ENCODE data around the gene METTL5.

Gene METTL5

GRCh38 chr2:169828141-169828811 lies 3.6 kb upstream of the METTL5 start:
- H4K20me1 ChIP-seq (ENCODE audit: insufficient read depth, low read length), result no peaks in the 10 kb centered on the region
- peaks cover 38% of the 10 kb centered on the region for H3K79me2 ChIP-seq (ENCODE audit: insufficient read depth, low read length)
- peak overlapping the region; percentile 93 for H3K4me3 ChIP-seq (ENCODE audit: low read depth, low read length, poor library complexity, severe bottlenecking)
- peaks cover 32% of the 10 kb centered on the region for H3K4me1 ChIP-seq (ENCODE audit: insufficient read depth, low read length, severe bottlenecking)
- H2AFZ ChIP-seq (ENCODE audit: low read length), result no peak overlapping the region
- H3F3A ChIP-seq (ENCODE audit: insufficient read depth, low read length), result no peaks in the 10 kb centered on the region
- no peaks in the 10 kb centered on the region for H3K9me3 ChIP-seq (ENCODE audit: low read length)
- H3K27me3 ChIP-seq (ENCODE audit: insufficient read depth, low read length), result no peaks in the 10 kb centered on the region
- no peak for TF ChIP-seq CTCF (IDR thresholded peaks at IDR 0.05; ENCODE audit: low read length)
- TF ChIP-seq EZH2 (IDR thresholded peaks at IDR 0.05; ENCODE audit: borderline replicate concordance, low read length), result no peak
- H3K9me2 ChIP-seq (ENCODE audit: low read depth, low read length), result no peaks in the 10 kb centered on the region
- peak overlapping the region; percentile 76 for H3K9ac ChIP-seq (ENCODE audit: low read length)
- peak overlapping the region; percentile 71 for H3K4me2 ChIP-seq (ENCODE audit: low read length)
- H3K36me3 ChIP-seq (ENCODE audit: insufficient read depth, low read length), result no peaks in the 10 kb centered on the region
- H3K27ac ChIP-seq (ENCODE audit: low read depth, low read length, poor library complexity, severe bottlenecking), result peak overlapping the region; percentile 9

DNA sequence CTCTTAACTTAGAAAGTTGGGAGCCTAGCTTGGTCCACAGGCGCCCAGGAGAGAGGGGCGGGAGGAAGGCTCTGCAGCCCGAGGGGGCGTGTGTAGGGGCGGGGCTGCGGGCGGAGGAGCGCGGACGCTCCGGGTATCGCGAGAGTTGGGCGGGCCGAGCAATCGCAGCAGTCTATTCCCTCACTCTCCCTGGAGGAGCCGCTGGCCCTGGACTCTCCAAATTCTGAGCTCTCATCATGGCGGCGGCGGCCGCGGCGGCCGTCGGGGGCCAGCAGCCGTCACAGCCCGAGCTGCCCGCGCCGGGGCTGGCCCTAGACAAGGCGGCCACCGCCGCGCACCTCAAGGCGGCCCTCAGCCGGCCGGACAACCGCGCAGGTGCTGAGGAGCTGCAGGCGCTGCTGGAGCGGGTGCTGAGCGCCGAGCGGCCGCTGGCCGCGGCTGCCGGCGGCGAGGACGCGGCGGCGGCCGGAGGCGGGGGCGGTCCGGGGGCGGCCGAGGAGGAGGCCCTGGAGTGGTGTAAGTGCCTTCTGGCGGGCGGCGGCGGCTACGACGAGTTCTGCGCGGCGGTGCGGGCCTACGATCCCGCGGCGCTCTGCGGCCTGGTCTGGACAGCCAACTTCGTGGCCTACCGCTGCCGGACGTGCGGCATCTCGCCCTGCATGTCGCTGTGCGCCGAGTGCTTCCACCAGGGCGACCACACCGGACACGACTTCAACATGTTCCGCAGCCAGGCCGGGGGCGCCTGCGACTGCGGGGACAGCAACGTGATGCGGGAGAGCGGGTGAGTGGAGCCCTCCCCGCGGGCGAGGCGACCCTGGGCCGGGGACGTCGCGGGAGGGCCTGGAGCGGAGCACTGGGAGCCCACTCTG lies 2.8 kb upstream of the METTL5 start, which contains the start of gene UBR3:
UBR3 (plus strand) TSS at position 183 of the 869 bp plus-strand sequence; CDS start at position 237, 54 bp downstream.
- Histone ChIP-seq H3K27ac (ENCODE audit: low read depth, low read length, poor library complexity, severe bottlenecking) (no peak within 1 kb of the TSS), H3K4me1 (ENCODE audit: insufficient read depth, low read length, severe bottlenecking) (peaks cover 40% of the 10 kb centered on the region), H3K9ac (ENCODE audit: low read length) (peak within 1 kb of the TSS; percentile 76), H3K9me2 (ENCODE audit: low read depth, low read length) (no peaks in the 10 kb centered on the region), H3K36me3 (ENCODE audit: insufficient read depth, low read length) (peaks cover 8% of the 10 kb centered on the region; the same call in 1 of the 2 replicates), H3K27me3 (ENCODE audit: insufficient read depth, low read length) (no peaks in the 10 kb centered on the region), H3F3A (ENCODE audit: insufficient read depth, low read length) (no peaks in the 10 kb centered on the region), H4K20me1 (ENCODE audit: insufficient read depth, low read length) (no peaks in the 10 kb centered on the region), H3K4me3 (ENCODE audit: low read depth, low read length, poor library complexity, severe bottlenecking) (peak within 1 kb of the TSS; percentile 93), H3K4me2 (ENCODE audit: low read length) (peak within 1 kb of the TSS; percentile 71), H3K79me2 (ENCODE audit: insufficient read depth, low read length) (peaks cover 40% of the 10 kb centered on the region), H2AFZ (ENCODE audit: low read length) (peak within 1 kb of the TSS; percentile 80), H3K9me3 (ENCODE audit: low read length) (no peaks in the 10 kb centered on the region)
- TF ChIP-seq CTCF (IDR thresholded peaks at IDR 0.05; ENCODE audit: low read length), result no peak
- no peak for TF ChIP-seq EZH2 (IDR thresholded peaks at IDR 0.05; ENCODE audit: borderline replicate concordance, low read length)

DNA sequence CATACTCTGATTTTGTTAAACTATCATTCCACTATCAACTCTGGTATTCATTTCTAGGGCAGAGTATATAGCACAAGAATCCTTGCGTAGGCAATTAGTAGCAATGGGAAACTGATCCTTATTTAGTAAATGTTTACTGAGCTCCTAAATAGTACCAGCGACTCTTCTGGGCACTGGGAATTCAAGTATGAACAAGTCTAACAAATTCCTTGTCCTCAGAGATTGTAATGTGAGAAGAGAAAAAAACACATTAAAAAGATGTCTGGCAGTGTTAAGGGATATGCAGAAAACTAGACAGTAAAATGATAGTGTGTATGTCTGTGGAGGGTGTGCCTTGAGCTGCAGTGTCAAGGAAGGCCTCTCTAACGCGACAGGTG lies 721 bp downstream of the METTL5 start:
- Histone ChIP-seq H3F3A (ENCODE audit: insufficient read depth, low read length) (0 out of 2 replicates have a peak, but pooled peaks cover 2% of the 10 kb centered on the region), H3K9ac (ENCODE audit: low read length) (peak overlapping the region; percentile 81), H3K79me2 (ENCODE audit: insufficient read depth, low read length) (peaks cover 39% of the 10 kb centered on the region), H3K9me3 (ENCODE audit: low read length) (no peaks in the 10 kb centered on the region), H3K27me3 (ENCODE audit: insufficient read depth, low read length) (no peaks in the 10 kb centered on the region), H3K4me1 (ENCODE audit: insufficient read depth, low read length, severe bottlenecking) (peaks cover 44% of the 10 kb centered on the region), H3K27ac (ENCODE audit: low read depth, low read length, poor library complexity, severe bottlenecking) (no peak overlapping the region), H3K36me3 (ENCODE audit: insufficient read depth, low read length) (peaks cover 29% of the 10 kb centered on the region), H3K9me2 (ENCODE audit: low read depth, low read length) (no peaks in the 10 kb centered on the region), H4K20me1 (ENCODE audit: insufficient read depth, low read length) (no peaks in the 10 kb centered on the region), H2AFZ (ENCODE audit: low read length) (no peak overlapping the region), H3K4me3 (ENCODE audit: low read depth, low read length, poor library complexity, severe bottlenecking) (peak overlapping the region; percentile 80), H3K4me2 (ENCODE audit: low read length) (peak overlapping the region; percentile 97)
- TF ChIP-seq EZH2 (IDR thresholded peaks at IDR 0.05; ENCODE audit: borderline replicate concordance, low read length), result no peak
- TF ChIP-seq CTCF (IDR thresholded peaks at IDR 0.05; ENCODE audit: low read length), result no peak

Data from OCI-LY1 (cell line).